HFFc6 (cell line): ENCODE data around the gene PIGV. TPM values are rescaled to one million over a fixed set of nuclear protein-coding genes. Genes with fewer than 3 reads are reported as not detected.
"Not testable (repeated sequence)": the region's sequence is repeated elsewhere in the genome, so short reads cannot be mapped to it uniquely, and the experiment has no call there.

Experiments
- DNase-seq: peaks from one replicate; pipeline ENCODE4 v3.0.0-alpha.2; 2018
- H3K27ac Mint-ChIP-seq: 2 replicates; pipeline ENCODE4 v1.8.0; 2020; ENCODE audit warnings: mild to moderate bottlenecking, mixed read lengths
- H3K27me3 Mint-ChIP-seq: 2 replicates; pipeline ENCODE4 v1.8.0; 2021; ENCODE audit warnings: mild to moderate bottlenecking, moderate library complexity, mixed read lengths; ENCODE audit not compliant: insufficient read depth
- H3K36me3 Mint-ChIP-seq: 2 replicates; pipeline ENCODE4 v1.8.0; 2021; ENCODE audit warnings: low read depth, mixed read lengths
- H3K4me1 Mint-ChIP-seq: 2 replicates; pipeline ENCODE4 v1.8.0; 2020; ENCODE audit warnings: low read depth, mixed read lengths
- H3K4me3 Mint-ChIP-seq: 2 replicates; pipeline ENCODE4 v1.8.0; 2020; ENCODE audit warnings: mild to moderate bottlenecking, moderate library complexity, mixed read lengths
- H3K9me3 Mint-ChIP-seq: 2 replicates; pipeline ENCODE4 v1.8.0; 2020; ENCODE audit warnings: mild to moderate bottlenecking, mixed read lengths
- CTCF ChIP-seq: fragments of 200-600 bp; sonication (generic); IDR thresholded peaks from 2 replicates; pipeline ENCODE4 v1.5.0; 2021; ENCODE audit warnings: antibody characterized with exemption, mild to moderate bottlenecking
- total RNA-seq, 6 experiments: library from RNA; stranded (reverse); fragmentation: NEBNext Ultra II Directional; extraction: Animal tissue kit (Norgen Biotek cat#: 25700); gene quantifications; 2 replicates in 1 of 6; 3 replicates in 5 of 6; pipeline ENCODE4 v1.2.3, GENCODE V29; 2021

The PIGV gene
- total RNA-seq, 6 experiments from 2014 or later, result 11.5 to 16.4 (median 13.6) TPM

DNA sequence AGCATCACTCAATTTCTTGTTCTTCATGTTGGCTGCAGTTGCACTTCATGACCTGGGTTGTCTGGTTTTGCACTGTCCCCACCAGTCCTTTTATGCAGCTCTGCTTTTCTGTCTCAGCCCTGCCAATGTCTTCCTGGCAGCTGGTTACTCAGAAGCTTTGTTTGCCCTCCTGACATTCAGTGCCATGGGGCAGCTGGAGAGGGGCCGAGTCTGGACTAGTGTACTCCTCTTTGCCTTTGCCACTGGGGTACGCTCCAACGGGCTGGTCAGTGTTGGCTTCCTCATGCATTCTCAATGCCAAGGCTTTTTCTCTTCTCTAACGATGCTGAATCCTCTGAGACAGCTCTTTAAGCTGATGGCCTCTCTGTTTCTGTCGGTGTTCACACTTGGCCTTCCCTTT is 6.6 kb downstream of the PIGV start:
- peaks cover 12% of the 10 kb centered on the region; the same call in 1 of the 2 replicates for H3K36me3 Mint-ChIP-seq
- no peaks in the 10 kb centered on the region for H3K9me3 Mint-ChIP-seq
- no peak for DNase-seq
- no peak overlapping the region for H3K4me3 Mint-ChIP-seq
- no peak overlapping the region for H3K27ac Mint-ChIP-seq
- H3K27me3 Mint-ChIP-seq, result peaks cover 2% of the 10 kb centered on the region
- TF ChIP-seq CTCF, result no peak
- peaks cover 17% of the 10 kb centered on the region for H3K4me1 Mint-ChIP-seq

DNA sequence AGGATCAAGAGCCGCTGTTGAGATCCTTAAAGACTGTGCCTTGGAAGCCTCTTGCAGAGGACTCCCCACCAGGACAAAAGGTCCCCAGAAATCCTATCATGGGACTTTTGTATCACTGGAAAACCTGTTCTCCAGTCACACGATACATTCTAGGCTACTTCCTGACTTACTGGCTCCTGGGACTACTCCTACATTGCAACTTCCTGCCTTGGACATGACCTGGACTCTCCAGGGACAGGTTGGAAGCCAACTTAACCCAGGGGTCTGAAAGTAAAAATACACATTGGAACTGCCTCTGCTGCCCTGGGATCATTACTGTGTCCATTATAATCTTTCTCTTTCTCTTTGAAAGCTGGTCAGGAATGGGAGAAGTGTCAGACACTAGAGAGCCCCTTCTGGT is 9.9 kb downstream of the PIGV start:
- no peak overlapping the region for H3K27ac Mint-ChIP-seq
- no peak for DNase-seq
- no peaks in the 10 kb centered on the region for H3K9me3 Mint-ChIP-seq
- H3K4me1 Mint-ChIP-seq, result peaks cover 22% of the 10 kb centered on the region
- no peak overlapping the region for H3K4me3 Mint-ChIP-seq
- H3K27me3 Mint-ChIP-seq, result peaks cover 5% of the 10 kb centered on the region
- H3K36me3 Mint-ChIP-seq, result peaks cover 12% of the 10 kb centered on the region; the same call in 1 of the 2 replicates
- no peak for TF ChIP-seq CTCF

GRCh38 chr1:26799479-26800142 is 11.9 kb downstream of the PIGV start:
- Mint-ChIP-seq H3K27me3 (peaks cover 5% of the 10 kb centered on the region), H3K36me3 (peaks cover 5% of the 10 kb centered on the region; the same call in 1 of the 2 replicates), H3K4me3 (peak overlapping the region; percentile 5; the same call in 1 of the 2 replicates), H3K27ac (peak overlapping the region; percentile 62), H3K4me1 (peaks cover 22% of the 10 kb centered on the region), H3K9me3 (no peaks in the 10 kb centered on the region)
- DNase-seq, result peak; percentile 58
- no peak for TF ChIP-seq CTCF

DNA sequence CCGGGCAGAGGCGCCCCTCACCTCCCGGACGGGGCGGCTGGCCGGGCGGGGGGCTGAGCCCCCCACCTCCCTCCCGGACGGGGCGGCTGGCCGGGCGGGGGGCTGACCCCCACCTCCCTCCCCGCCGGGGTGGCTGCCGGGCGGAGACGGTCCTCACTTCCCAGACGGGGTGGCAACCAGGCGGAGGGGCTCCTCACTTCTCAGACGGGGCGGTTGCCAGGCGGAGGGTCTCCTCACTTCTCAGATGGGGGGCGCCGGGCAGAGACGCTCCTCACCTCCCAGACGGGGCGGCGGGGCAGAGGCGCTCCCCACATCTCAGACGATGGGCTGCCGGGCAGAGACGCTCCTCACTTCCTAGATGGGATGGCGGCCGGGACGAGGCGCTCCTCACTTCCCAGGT is 16.2 kb downstream of the PIGV start:
- H3K27me3 Mint-ChIP-seq, DNase-seq, H3K4me3 Mint-ChIP-seq, H3K27ac Mint-ChIP-seq, H3K36me3 Mint-ChIP-seq, H3K9me3 Mint-ChIP-seq: not testable (repeated sequence)
- peaks cover 22% of the 10 kb centered on the region for H3K4me1 Mint-ChIP-seq

DNA sequence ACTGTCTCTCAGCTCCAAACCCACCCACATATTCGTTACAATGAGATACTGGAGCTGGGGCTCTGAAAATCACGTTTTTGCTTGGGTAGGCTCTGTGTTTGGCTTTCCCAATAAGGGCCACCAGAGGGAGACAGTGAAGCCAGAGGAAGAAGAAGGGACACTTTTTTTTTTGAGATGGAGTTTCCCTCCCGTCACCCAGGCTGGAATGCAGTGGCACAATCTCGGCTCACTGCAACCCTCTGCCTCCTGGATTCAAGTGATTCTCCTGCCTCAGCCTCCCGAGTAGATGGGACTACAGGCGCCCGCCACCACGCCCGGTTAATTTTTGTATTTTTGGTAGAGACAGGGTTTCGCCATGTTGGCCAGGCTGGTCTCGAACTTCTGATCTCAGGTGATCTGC is 22.4 kb downstream of the PIGV start:
- not testable (repeated sequence) for H3K36me3 Mint-ChIP-seq, H3K9me3 Mint-ChIP-seq, H3K4me3 Mint-ChIP-seq, H3K27ac Mint-ChIP-seq, H3K27me3 Mint-ChIP-seq
- peaks cover 11% of the 10 kb centered on the region; the same call in 1 of the 2 replicates for H3K4me1 Mint-ChIP-seq
- DNase-seq, result peak; percentile 55
- TF ChIP-seq CTCF, result peak; percentile 83

DNA sequence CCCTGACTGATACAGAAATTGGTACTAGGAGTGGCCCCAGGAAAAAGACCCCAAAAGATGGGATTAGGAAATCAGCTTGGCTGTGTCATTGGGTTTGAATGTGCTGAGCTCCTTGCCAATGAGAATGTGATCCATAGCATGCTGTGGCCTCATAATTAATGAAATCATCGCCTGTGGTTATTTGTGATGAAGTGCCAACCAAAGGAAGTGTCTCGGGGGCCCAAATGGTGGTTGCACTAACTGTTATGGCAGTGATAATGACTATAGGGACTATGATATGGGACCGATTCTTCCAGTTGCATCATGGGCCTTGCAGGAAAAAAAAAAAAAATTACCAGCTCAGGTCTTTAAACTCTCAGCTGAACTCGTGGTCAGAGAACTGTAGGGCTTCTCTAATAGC is 23.3 kb downstream of the PIGV start:
- no peak for DNase-seq
- H3K36me3 Mint-ChIP-seq, result no peaks in the 10 kb centered on the region
- H3K27me3 Mint-ChIP-seq, result no peaks in the 10 kb centered on the region
- H3K9me3 Mint-ChIP-seq, result no peaks in the 10 kb centered on the region
- no peak overlapping the region for H3K27ac Mint-ChIP-seq
- peaks cover 11% of the 10 kb centered on the region; the same call in 1 of the 2 replicates for H3K4me1 Mint-ChIP-seq
- TF ChIP-seq CTCF, result no peak
- H3K4me3 Mint-ChIP-seq, result no peak overlapping the region
